ENCODE results near the gene CLCN7.

DNA sequence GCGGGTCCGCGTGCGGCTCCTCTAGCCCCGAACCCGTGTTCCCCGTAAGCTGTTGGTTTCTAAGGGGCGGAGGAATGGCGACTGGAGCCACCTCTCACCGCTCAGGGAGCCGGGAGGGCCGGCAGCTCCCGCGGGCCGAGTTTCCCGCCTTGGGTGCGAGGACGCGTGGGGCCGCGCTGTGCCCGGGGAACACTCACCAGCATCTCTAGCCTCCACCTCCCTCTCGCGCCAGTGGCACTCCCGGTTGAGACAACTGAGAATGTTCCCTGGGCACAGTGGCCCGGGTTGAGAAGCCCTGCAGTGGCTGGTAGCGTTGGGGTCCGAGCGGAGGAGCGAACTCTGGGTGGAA is 18.9 kb upstream of the CLCN7 start:
- TF ChIP-seq, protein P1, sequence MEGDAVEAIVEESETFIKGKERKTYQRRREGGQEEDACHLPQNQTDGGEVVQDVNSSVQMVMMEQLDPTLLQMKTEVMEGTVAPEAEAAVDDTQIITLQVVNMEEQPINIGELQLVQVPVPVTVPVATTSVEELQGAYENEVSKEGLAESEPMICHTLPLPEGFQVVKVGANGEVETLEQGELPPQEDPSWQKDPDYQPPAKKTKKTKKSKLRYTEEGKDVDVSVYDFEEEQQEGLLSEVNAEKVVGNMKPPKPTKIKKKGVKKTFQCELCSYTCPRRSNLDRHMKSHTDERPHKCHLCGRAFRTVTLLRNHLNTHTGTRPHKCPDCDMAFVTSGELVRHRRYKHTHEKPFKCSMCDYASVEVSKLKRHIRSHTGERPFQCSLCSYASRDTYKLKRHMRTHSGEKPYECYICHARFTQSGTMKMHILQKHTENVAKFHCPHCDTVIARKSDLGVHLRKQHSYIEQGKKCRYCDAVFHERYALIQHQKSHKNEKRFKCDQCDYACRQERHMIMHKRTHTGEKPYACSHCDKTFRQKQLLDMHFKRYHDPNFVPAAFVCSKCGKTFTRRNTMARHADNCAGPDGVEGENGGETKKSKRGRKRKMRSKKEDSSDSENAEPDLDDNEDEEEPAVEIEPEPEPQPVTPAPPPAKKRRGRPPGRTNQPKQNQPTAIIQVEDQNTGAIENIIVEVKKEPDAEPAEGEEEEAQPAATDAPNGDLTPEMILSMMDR (IDR thresholded peaks at IDR 0.05): no peak
- TF ChIP-seq POLR2A (IDR thresholded peaks at IDR 0.05) (no peak), POLR2AphosphoS5 (IDR thresholded peaks at IDR 0.05) (no peak), EP300 (IDR thresholded peaks at IDR 0.05; ENCODE audit: low read depth) (no peak)
